ENCODE results near the gene LTB4R.

Gene LTB4R

DNA sequence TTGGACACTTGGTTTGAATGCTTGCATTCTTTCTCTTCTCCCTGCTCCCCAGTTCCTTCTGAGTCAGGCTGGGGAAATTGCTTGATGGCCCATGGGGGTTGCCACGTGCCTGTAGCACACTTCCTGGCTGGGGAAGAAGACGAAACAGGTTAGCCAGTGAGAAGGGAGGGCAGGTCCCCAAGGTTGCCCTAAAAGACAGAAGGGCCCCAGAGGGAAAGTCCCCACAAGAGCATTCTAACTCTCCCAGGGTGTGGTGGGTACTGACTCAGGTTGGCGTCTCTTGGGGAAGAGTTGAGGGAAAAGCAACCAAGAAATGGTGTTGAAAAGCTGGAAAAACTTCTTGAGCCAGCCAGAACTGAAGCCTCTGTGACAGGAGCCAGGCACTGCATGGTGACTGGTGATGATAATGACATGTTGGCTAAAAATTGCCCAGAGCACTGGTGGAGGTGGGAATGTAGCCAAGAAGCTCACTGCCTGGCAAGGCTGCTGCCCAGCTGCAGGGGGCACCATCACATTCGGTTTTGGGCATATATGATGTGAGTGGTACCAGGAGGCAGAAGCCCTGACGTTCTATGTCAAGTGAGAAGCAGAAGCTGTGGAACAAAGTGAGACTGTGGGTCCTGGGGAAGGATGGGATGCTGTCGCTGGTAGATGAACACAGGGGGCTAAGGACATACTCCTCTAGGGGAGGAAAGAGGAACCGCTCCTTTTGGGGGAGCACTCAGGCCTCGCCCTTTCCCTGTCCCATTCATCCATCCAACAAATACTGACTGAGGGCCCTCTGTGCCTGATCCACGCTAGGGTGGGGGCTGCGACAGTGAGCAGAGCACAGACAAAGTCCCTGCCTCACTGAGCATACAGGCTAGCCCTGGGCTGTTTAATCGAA, 31.8 kb upstream of the LTB4R start:
- no peak for DNase-seq (ENCODE audit: low spot score)

GRCh38 chr14:24280797-24281460, 30.4 kb upstream of the LTB4R start:
- no peak for DNase-seq (ENCODE audit: low spot score)

DNA sequence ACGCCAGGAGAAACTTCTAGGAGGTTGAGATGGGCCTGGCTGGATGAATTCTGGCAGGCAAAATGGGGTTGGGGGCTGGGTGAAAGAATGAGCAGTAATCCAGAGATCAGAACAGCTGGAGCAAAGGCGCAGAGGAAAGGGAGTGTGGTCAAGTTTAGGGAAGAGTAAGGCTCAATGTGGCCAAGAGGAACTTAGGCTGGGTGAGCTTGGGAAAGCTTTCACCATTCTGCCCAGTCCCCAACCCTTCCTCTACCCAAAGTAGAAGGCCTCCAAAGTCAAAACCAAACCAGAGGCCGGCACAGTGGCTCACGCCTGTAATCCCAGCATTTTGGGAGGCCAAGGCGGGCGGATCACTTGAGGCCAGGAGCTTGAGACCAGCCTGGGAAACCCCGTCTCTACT, 29.7 kb upstream of the LTB4R start:
- no peak for DNase-seq (ENCODE audit: low spot score)

- no peak for DNase-seq (ENCODE audit: low spot score)
These were observed 28.6 kb upstream of the LTB4R start for GRCh38 chr14:24282736-24283135.

GRCh38 chr14:24283796-24284460, 27.4 kb upstream of the LTB4R start:
- no peak for DNase-seq (ENCODE audit: low spot score)

- no peak for DNase-seq (ENCODE audit: low spot score)
These were observed 26.7 kb upstream of the LTB4R start for GRCh38 chr14:24284501-24285035.

DNA sequence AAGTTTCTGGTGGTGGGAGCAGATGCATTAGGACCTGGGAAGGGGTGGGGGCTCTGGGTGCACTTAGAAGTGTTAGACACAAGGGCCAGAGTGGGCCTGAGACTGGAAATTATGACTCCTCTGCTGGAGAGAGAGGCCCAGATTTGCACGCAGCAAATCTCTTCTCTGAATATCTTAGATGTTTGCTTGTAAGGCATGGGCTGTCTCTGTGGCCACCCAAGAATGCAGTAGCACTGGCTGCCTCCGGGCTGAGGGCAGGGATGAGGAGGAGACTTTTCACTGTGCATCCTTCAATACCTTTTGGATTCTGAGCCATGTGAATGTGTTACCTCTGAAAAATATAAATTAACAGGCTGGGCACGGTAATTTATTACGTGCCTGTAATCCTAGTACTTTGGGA, 26.0 kb upstream of the LTB4R start:
- DNase-seq (ENCODE audit: low spot score), result no peak

DNA sequence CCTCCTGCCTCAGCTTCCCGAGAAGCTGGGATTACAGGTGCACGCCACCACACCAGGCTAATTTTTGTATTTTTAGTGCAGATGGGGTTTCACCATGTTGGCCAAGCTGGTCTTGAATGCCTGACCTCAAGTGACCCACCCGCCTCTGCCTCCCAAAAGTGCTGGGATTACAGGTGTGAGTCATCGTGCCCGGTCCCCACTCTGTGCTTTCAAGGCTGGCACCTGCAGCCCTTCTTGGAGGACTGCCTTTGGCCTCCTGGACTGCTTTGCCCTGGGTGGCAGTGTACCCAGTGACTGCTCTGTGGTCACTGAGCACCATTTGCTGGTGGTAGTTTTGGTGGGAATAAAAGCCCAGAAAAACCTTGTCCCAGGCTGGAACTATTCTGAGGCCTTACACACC, 24.3 kb upstream of the LTB4R start:
- no peak for DNase-seq (ENCODE audit: low spot score)

DNA sequence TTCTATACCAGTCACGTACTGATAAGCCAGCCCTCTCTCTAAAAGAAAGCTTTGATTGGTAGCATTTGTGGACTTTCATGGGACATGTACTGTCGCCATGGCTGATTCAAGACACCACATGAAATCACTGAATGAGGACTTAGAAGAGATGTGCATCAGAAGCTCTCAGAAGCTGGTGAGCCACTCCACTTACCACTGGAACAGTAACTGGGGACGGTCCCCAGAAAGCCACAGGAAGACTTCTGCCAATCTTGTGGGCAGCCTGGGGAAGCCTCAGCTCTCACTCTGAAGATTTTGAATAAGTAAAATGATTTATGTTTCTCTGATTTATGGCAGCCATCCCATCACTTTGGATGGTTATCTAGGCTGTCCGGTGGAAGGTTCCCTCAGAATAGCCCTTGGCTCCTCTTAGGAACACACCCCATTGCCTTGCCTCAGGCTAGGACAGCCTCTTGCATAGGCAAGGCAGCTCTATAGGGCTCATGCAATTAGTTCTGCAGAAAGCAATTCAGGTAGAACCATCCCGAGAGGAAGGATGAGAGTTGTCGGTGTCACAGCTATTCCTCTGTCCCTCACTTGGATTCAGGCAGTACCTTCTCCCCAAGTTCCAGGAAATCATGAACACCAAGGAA, 21.5 kb upstream of the LTB4R start:
- no peak for DNase-seq (ENCODE audit: low spot score)

DNA sequence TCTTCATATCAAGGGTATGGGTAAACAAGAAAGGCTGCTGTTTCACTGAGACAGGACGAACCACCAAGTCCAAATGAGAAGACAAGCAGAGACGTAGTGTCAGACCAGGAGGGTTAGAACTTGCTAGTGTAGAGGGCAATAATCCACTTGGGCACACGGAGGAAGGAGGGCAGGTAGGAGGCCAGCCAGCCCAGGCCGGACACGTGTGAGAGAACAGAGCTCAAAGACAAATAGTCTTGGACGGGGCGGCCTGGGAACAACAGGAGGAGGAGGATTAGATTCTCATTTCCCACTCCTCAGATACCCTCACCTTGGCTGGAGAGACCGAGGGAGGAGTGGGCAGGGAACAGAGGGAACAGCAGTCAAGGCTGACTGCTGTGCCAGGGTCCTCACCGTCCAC, 20.6 kb upstream of the LTB4R start:
- no peak for DNase-seq (ENCODE audit: low spot score)

DNA sequence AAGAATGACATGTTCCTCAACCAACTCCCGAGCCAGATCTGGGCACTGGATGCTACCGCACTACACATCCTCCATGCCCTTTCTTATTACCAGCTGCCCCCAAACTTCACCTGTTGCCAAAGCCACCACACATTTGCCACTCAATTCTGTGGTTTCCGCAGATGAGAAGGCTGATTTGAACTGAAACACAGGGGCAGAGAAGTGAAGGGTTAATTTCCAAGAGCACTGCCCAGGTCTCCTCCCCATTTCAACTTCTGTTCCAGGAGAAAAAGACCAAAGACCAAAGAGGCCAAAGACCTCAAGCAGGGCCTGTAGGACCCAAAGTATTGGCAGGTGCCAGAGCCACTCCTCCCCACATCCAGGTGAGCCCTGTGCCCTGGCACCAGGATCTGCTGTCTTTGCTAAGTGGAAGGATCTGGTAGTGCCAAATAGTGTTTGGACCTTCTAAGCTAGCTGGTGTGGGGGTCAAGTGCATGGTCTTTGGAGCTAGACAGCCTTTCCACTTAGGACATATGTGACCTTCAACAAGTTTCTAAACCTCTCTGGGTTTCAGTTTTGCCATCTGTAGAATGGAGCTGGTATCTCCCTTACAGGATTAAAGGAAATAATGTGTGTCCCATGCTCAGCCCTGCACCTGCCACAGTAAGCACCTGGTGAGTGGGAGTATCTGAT, 19.7 kb upstream of the LTB4R start:
- DNase-seq (ENCODE audit: low spot score), result no peak

DNA sequence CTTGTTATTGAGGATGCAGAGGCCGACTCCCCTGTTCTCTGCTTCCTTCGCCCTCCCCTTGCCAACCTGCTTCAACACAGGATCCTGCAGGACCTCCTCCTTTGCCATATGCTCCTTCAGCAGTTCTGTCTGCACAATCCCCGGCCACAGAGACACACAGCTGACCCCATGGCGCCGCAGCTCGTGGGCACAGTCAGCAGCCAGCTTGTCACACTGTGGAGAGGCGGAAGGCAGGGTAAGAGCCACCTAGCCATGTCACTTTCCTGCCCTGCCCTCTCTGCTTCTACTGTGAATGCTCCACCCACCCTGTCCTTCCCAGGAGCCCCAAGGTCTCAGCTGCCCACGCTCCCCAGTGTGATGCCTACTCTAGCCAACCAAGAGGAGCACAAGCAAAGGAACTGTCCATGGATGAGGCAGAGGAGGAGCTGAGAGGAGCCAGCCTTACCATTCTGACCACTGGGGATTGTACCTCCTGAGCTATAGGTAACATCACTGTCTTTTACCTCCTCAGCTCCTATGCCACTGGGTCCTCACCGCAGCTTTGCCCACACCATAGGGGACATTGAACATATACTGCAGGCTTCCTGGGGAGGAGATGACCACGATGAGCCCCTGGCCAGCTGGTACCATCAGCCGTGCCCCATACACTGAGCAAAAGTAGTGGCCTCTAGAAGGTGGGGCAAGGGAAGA, 19.0 kb upstream of the LTB4R start:
- no peak for DNase-seq (ENCODE audit: low spot score)

DNA sequence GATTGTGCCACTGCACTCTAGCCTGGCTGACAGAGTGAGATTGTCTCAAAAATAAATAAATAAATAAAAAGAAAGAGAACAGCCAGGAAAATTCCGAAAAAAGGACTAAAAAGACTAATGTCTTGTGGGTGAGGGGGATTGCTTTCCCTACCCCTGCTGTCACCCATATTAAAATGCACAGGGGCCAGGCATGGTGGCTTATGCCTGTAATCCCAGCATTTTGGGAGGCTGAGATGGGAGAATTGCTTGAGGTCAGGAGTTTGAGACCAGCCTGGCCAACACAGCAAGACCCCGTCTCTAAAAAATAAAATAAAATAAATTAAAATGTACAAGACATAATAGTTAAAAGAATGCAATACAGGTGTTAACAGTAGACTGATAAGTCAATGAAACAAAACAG, 17.8 kb upstream of the LTB4R start:
- DNase-seq (ENCODE audit: low spot score), result no peak

GRCh38 chr14:24296341-24297157, 14.8 kb upstream of the LTB4R start:
- peak; percentile 75 for DNase-seq (ENCODE audit: low spot score)

GRCh38 chr14:24297190-24297964, 13.9 kb upstream of the LTB4R start:
- peak; percentile 47 for DNase-seq (ENCODE audit: low spot score)

DNA sequence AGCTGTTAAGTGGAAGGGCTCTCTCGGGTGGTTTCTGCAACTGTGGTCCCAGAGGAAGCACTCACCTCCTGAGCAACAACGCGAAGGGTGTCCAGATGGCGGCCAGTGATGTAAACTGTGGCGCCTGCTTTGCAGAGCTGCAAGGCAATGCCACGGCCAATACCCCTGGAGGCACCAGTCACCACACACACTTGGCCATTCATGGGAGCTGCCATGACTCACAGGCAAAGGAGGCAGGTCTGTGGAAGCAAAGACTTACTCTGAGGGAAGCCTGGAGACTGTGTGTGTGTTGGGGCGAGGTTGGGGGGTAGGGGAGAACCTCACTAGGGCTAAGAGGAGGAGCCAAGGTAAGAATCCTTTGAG, 12.4 kb upstream of the LTB4R start:
- no peak for DNase-seq (ENCODE audit: low spot score)

DNA sequence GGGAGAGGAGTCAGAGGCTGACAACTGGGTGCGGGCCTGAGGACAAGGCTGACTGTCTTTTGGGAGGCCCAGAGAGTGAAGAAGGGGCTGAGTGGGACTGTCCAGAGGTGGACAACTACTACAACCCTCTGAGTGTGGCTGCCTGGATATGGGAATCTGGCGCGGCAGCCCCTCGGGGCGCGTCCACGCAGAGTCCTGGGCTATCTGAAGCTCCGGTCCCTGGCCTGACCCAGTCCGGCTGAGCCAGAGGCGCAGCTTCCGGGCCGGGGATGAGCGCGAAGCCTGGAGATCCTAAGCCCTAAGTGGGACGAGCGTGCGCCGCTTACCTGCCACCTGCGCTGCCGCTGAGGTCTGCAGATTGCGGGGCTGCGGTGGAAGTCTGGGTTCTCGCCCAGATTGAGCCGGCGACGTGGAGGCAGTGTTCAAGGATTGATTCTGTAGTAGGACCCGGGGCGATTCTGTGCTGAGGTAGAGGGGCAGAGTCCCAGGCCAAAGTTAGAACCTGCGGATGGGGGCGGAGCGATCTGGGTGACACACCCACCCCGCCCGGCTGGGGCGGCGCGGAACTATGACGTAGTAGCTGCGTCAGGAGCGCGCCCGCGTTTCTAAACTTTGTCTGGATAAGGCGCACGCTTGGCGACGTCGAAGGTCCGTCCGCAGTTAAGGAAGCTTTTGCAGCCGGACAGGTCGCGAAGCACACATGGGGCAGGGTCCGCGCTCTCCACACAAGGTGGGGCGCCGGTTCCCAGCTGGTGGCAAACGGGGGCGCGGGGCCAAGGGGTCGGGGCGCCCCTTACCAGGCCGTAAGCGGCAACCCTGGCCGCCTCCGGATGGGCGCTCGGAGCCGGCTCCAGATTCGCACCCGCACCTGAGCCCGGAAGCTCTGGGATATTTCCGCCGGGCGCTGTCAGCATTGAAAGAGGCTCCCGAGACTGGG, 11.8 kb upstream of the LTB4R start, which contains the start of the genes DHRS1 and NOP9:
Gene DHRS1, minus strand, starts transcription at position 526 of the 937 bp plus-strand sequence. CDS start 674 bp downstream, outside the sequence.
Gene NOP9, plus strand, starts transcription at position 596 of the 937 bp plus-strand sequence. Its CDS starts 105 bp downstream, at position 701.
- peak; percentile 88 for DNase-seq (ENCODE audit: low spot score)
